ENCODE data around the gene STOM. TPM values are rescaled to one million over a fixed set of nuclear protein-coding genes. Genes with fewer than 3 reads are reported as not detected.

STOM gene
- total RNA-seq, 2 donors from 2014 or later: 58.7 to 110 TPM

DNA sequence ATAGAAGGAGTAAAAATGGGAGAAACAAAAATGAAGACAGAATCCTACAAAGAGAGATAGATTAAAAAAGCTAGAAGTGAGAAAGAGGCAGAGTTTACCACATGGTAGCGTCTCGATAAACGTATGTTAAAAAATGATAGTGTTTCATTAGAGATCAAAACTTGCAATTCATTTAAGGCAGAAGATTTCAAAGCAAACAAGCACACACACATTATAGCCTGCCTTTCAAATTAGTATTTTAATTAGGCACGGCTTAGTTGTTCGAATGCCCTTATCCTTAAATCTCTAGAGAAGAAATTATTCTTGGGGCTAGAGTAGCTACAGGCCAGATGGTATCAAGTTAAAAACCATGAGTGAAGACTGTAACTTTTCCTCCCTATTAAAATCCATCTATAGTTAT is 6.0 kb downstream of the STOM start:
- Histone ChIP-seq H3K9me3 (no peaks in the 10 kb centered on the region), H3K27ac (peak overlapping the region; percentile 75), H3K9ac (ENCODE audit: low read depth in 2 of 2, low read length in 2 of 2) (no peak overlapping the region), H3K36me3 (no peaks in the 10 kb centered on the region), H3K4me1 (peaks cover 3% of the 10 kb centered on the region), H3K4me3 (no peak overlapping the region), H3K27me3 (no peaks in the 10 kb centered on the region)
- DNase-seq: no peak
- no peak for TF ChIP-seq CTCF (IDR thresholded peaks at IDR 0.05)
- intact Hi-C loops (cut with DNase I): no loop called here

- H3K4me3 ChIP-seq: no peak overlapping the region
- no peaks in the 10 kb centered on the region for H3K9me3 ChIP-seq
- TF ChIP-seq CTCF (IDR thresholded peaks at IDR 0.05): no peak
- intact Hi-C loops (cut with DNase I): no loop called here
- no peaks in the 10 kb centered on the region for H3K36me3 ChIP-seq
- no peak for DNase-seq
- peaks cover 3% of the 10 kb centered on the region for H3K4me1 ChIP-seq
- H3K27me3 ChIP-seq: no peaks in the 10 kb centered on the region
- H3K27ac ChIP-seq: peak overlapping the region; percentile 75
- no peak overlapping the region for H3K9ac ChIP-seq (ENCODE audit: low read depth in 2 of 2, low read length in 2 of 2)
Observed at GRCh38 chr9:121363622-121363961, 6.5 kb downstream of the STOM start.

DNA sequence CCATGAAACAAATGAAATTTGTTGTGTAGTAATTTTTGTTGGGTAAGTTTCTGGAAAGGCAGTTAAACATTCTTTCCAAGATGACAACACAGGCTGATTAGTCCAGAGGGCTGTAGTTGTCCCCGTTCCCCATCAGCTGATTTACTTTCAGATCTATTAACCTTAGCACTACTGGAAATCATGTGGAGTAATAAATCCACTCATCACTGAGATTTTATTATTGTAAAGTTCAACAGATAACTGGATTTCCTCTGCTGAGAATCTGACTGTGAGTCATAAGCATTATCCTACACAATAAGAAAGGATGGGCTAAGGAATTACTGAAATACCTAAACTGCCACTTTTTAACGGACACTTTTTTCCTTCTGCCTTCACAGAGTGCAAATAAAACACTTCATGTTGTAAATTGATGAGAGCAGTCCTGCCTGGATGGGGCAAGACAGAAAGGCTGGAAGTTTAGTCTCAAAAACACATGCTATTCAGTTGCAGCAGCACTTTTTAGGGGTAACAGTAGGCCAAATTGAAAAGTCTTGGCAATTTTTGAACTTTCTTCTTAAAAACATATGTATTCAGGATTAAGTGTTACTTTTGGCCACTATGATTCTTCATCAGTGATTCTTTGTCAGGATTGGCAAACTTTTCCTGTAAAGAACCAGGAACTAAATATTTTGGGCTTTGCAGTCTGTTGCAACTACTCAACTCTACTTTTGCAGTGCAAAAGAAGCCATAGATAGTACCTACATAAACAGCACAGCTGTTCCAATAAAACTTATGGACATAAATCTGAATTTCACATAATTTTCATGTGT is 7.0 kb downstream of the STOM start:
- H3K36me3 ChIP-seq: no peaks in the 10 kb centered on the region
- no peaks in the 10 kb centered on the region for H3K9me3 ChIP-seq
- H3K9ac ChIP-seq (ENCODE audit: low read depth in 2 of 2, low read length in 2 of 2): peak overlapping the region; percentile 5 to 39
- H3K4me3 ChIP-seq: no peak overlapping the region
- DNase-seq: no peak
- peaks cover 3% of the 10 kb centered on the region for H3K4me1 ChIP-seq
- peak overlapping the region; percentile 75 for H3K27ac ChIP-seq
- H3K27me3 ChIP-seq: no peaks in the 10 kb centered on the region
- no peak for TF ChIP-seq CTCF (IDR thresholded peaks at IDR 0.05)
- intact Hi-C loops (cut with DNase I): no loop called here

DNA sequence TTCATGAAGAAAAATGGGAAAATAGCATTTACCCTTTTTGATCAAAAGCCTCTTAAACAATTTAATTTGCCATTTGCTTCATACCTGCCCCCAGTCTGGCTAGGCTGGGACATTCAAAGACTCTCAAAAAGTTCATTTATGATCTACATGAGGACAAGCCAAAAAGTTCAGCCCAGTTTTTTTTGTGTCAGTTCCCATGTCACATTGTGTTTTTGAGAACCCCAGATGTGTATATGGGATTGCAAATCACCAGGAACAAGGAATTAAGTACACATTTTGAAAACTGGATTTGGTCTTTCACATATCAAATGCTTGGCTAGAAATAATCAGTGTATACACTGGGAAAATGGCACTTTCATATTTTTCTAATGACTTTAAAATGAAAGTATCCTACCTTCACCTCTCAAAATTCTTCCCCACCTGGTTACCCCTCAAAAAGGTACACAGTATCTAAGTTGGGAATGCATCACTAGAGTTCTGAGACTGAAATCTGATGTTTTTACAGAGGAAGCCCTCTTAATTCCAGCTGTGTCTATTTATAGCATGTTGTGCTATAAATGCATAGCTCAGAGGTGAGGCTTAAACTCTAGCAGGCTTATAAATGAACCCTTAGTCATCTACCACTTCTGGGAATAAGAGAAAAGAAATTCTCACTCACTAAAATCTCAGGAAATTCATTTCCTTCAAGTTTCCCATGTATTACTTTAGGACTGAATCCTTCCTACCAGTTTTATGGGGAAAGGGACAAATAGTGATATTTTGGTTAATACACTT is 9.3 kb downstream of the STOM start:
- no peak for TF ChIP-seq CTCF (IDR thresholded peaks at IDR 0.05)
- no peaks in the 10 kb centered on the region for H3K27me3 ChIP-seq
- no peak overlapping the region for H3K9ac ChIP-seq (ENCODE audit: low read depth in 2 of 2, low read length in 2 of 2)
- no peak overlapping the region for H3K4me3 ChIP-seq
- intact Hi-C loops (cut with DNase I): no loop called here
- H3K4me1 ChIP-seq: no peaks in the 10 kb centered on the region
- H3K9me3 ChIP-seq: no peaks in the 10 kb centered on the region
- H3K27ac ChIP-seq: peak overlapping the region; percentile 75
- no peak for DNase-seq
- H3K36me3 ChIP-seq: no peaks in the 10 kb centered on the region

- Histone ChIP-seq H3K9ac (ENCODE audit: low read depth in 2 of 2, low read length in 2 of 2) (peak overlapping the region in 1 of 2 donors; percentile 43), H3K27ac (peak overlapping the region; percentile 50), H3K36me3 (no peaks in the 10 kb centered on the region), H3K9me3 (no peaks in the 10 kb centered on the region), H3K27me3 (no peaks in the 10 kb centered on the region), H3K4me1 (peaks cover 1% of the 10 kb centered on the region), H3K4me3 (no peak overlapping the region)
- no peak for TF ChIP-seq CTCF (IDR thresholded peaks at IDR 0.05)
- intact Hi-C loops (cut with DNase I): no loop called here
- DNase-seq: no peak
Observed at GRCh38 chr9:121359351-121360294, 10.4 kb downstream of the STOM start.
